HEK293T (cell line): ENCODE measurements around the gene VIPR2.

Experiments used
- ARNT ChIP-seq: fragments of 450-650 bp; IDR thresholded peaks from 2 replicates; pipeline ENCODE4 v1.6.1; 2017; ENCODE audit warnings: mild to moderate bottlenecking
- ELF4 ChIP-seq: fragments of 450-650 bp; IDR thresholded peaks from 2 replicates; pipeline ENCODE4 v1.6.1; 2017; ENCODE audit warnings: antibody characterized with exemption
- FOXA1 ChIP-seq: fragments of 450-650 bp; IDR thresholded peaks from 2 replicates; pipeline ENCODE4 v1.6.1; 2016; ENCODE audit warnings: mild to moderate bottlenecking
- FOXM1 ChIP-seq: fragments of 450-650 bp; IDR thresholded peaks from 2 replicates; pipeline ENCODE4 v1.6.1; 2017; ENCODE audit warnings: mild to moderate bottlenecking, borderline replicate concordance
- PKNOX1 ChIP-seq: fragments of 450-650 bp; IDR thresholded peaks from 2 replicates; pipeline ENCODE4 v1.6.1; 2016
- SP1 ChIP-seq: fragments of 450-650 bp; IDR thresholded peaks from 2 replicates; pipeline ENCODE4 v1.6.1; 2017
- SUZ12 ChIP-seq: fragments of 450-650 bp; IDR thresholded peaks from 2 replicates; pipeline ENCODE4 v1.6.1; 2016; ENCODE audit warnings: mild to moderate bottlenecking
- ZNF384 ChIP-seq: fragments of 450-650 bp; IDR thresholded peaks from 2 replicates; pipeline ENCODE4 v1.6.1; 2016

DNA sequence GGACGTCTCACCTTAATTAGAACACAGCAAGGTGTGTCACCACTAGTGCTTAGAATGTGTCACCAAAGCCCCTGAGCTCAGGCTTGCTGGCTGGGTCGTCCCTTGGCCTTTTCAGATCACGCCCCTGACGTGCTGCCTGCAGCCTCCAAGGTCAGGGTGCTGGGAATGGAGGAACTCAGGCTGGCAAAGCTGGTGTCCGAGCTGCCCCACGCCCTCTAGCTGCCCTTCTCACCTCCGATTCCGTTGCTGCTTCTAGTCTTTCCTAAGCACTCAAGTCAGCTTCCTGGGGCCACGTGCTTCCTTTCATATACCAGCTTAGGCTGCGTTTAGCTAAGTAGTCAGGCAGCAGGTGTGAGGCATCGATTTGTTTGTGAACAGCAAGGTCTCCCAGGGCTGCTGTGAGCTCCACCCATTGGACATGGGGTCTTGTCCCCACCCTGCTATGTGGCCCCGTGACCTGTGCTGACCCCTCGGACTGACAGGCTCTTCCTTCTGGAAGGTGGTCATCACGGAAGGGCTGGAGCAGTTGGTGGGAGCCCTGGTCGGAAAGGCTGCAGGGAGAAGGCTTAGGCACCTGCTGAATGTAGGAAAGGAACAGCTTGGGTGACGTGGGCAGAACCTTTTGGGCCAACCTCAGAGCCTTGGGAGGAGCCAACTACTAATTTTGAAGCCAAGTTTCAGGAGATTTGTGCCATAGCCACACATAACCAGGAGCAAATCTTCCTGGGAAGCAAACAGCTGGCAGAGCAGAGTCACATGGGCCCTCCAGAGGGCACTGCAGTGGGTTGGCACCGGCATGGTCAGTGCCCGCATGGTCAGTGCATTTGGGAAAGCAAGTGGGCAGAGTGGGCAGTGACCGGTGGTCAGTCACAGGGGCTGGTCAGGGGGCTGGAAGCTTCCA lies 28.8 kb downstream of the VIPR2 start:
- TF ChIP-seq SUZ12 = no peak
- TF ChIP-seq ARNT = no peak
- no peak for TF ChIP-seq ZNF384
- no peak for TF ChIP-seq ELF4
- no peak for TF ChIP-seq SP1
- TF ChIP-seq FOXM1 = no peak
- TF ChIP-seq PKNOX1 = no peak
- TF ChIP-seq FOXA1 = no peak
